Panc1 (cell line): ENCODE data around the gene LAMA1.

Source experiments
- TF ChIP-seq, protein P1 (sequence below): fragments of 450-650 bp; IDR thresholded peaks from 2 replicates; pipeline ENCODE4 v1.5.1; 2017; ENCODE audit warnings: mild to moderate bottlenecking
- TF ChIP-seq, protein P2 (sequence below), 2 experiments: IDR thresholded peaks; 2 replicates each; pipeline ENCODE4 v1.6.1; 2011 to 2012; ENCODE audit warnings: low read depth in 2 of 2, control low read depth in 1 of 2, low read length in 1 of 2, mild to moderate bottlenecking in 1 of 2, moderate library complexity in 1 of 2; ENCODE audit not compliant: insufficient read depth in 1 of 2

- TF ChIP-seq, protein P1, sequence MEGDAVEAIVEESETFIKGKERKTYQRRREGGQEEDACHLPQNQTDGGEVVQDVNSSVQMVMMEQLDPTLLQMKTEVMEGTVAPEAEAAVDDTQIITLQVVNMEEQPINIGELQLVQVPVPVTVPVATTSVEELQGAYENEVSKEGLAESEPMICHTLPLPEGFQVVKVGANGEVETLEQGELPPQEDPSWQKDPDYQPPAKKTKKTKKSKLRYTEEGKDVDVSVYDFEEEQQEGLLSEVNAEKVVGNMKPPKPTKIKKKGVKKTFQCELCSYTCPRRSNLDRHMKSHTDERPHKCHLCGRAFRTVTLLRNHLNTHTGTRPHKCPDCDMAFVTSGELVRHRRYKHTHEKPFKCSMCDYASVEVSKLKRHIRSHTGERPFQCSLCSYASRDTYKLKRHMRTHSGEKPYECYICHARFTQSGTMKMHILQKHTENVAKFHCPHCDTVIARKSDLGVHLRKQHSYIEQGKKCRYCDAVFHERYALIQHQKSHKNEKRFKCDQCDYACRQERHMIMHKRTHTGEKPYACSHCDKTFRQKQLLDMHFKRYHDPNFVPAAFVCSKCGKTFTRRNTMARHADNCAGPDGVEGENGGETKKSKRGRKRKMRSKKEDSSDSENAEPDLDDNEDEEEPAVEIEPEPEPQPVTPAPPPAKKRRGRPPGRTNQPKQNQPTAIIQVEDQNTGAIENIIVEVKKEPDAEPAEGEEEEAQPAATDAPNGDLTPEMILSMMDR = no peak
- TF ChIP-seq, protein P2, sequence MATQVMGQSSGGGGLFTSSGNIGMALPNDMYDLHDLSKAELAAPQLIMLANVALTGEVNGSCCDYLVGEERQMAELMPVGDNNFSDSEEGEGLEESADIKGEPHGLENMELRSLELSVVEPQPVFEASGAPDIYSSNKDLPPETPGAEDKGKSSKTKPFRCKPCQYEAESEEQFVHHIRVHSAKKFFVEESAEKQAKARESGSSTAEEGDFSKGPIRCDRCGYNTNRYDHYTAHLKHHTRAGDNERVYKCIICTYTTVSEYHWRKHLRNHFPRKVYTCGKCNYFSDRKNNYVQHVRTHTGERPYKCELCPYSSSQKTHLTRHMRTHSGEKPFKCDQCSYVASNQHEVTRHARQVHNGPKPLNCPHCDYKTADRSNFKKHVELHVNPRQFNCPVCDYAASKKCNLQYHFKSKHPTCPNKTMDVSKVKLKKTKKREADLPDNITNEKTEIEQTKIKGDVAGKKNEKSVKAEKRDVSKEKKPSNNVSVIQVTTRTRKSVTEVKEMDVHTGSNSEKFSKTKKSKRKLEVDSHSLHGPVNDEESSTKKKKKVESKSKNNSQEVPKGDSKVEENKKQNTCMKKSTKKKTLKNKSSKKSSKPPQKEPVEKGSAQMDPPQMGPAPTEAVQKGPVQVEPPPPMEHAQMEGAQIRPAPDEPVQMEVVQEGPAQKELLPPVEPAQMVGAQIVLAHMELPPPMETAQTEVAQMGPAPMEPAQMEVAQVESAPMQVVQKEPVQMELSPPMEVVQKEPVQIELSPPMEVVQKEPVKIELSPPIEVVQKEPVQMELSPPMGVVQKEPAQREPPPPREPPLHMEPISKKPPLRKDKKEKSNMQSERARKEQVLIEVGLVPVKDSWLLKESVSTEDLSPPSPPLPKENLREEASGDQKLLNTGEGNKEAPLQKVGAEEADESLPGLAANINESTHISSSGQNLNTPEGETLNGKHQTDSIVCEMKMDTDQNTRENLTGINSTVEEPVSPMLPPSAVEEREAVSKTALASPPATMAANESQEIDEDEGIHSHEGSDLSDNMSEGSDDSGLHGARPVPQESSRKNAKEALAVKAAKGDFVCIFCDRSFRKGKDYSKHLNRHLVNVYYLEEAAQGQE (IDR thresholded peaks at IDR 0.05; ENCODE audit: insufficient read depth in 1 of 2, low read depth in 2 of 2, low read length in 1 of 2) = no peak
These were observed 167.0 kb downstream of the LAMA1 start for GRCh38 chr18:6950641-6951040.
